ENCODE results near the gene STK10.

Gene STK10

GRCh38 chr5:172101547-172102217, 86.3 kb downstream of the STK10 start:
- TF ChIP-seq, protein P1, sequence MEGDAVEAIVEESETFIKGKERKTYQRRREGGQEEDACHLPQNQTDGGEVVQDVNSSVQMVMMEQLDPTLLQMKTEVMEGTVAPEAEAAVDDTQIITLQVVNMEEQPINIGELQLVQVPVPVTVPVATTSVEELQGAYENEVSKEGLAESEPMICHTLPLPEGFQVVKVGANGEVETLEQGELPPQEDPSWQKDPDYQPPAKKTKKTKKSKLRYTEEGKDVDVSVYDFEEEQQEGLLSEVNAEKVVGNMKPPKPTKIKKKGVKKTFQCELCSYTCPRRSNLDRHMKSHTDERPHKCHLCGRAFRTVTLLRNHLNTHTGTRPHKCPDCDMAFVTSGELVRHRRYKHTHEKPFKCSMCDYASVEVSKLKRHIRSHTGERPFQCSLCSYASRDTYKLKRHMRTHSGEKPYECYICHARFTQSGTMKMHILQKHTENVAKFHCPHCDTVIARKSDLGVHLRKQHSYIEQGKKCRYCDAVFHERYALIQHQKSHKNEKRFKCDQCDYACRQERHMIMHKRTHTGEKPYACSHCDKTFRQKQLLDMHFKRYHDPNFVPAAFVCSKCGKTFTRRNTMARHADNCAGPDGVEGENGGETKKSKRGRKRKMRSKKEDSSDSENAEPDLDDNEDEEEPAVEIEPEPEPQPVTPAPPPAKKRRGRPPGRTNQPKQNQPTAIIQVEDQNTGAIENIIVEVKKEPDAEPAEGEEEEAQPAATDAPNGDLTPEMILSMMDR (IDR thresholded peaks at IDR 0.05; ENCODE audit: control insufficient read depth, insufficient read depth, low read depth, low read length, missing control alignments) = no peak
- H3K4me3 ChIP-seq (ENCODE audit: control insufficient read depth, low read depth, low read length) = no peak overlapping the region
- DNase-seq (ENCODE audit: low read depth) = no peak

- TF ChIP-seq, protein P1 (IDR thresholded peaks at IDR 0.05; ENCODE audit: control insufficient read depth, insufficient read depth, low read depth, low read length, missing control alignments) = no peak
- DNase-seq (ENCODE audit: low read depth) = no peak
- no peak overlapping the region for H3K4me3 ChIP-seq (ENCODE audit: control insufficient read depth, low read depth, low read length)
Measured at GRCh38 chr5:172098883-172099282, 89.1 kb downstream of the STK10 start.

- TF ChIP-seq, protein P1 (IDR thresholded peaks at IDR 0.05; ENCODE audit: control insufficient read depth, insufficient read depth, low read depth, low read length, missing control alignments) = no peak
- no peak overlapping the region for H3K4me3 ChIP-seq (ENCODE audit: control insufficient read depth, low read depth, low read length)
- no peak for DNase-seq (ENCODE audit: low read depth)
Measured at GRCh38 chr5:172098046-172098445, 90.0 kb downstream of the STK10 start.

DNA sequence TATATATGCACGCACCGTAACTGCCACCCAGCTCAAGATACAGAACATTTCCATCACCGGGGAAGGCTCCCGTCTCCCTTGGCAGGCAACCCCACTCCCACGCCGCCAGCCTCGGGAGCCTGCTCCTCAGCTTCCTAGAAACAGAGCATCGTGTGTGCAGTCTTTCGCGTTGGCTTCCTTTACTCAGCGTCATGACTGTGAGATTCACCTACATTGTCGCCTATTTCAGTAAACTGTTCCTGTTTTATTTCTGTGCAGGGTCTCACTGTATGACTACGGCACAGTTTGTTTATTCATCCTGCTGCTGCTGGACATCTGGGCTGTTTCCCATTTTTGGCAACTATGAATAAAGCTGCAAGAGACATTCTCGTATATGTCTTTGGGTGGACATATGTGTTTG, 90.7 kb downstream of the STK10 start:
- TF ChIP-seq, protein P1 (IDR thresholded peaks at IDR 0.05; ENCODE audit: control insufficient read depth, insufficient read depth, low read depth, low read length, missing control alignments) = no peak
- DNase-seq (ENCODE audit: low read depth) = no peak
- no peak overlapping the region for H3K4me3 ChIP-seq (ENCODE audit: control insufficient read depth, low read depth, low read length)

DNA sequence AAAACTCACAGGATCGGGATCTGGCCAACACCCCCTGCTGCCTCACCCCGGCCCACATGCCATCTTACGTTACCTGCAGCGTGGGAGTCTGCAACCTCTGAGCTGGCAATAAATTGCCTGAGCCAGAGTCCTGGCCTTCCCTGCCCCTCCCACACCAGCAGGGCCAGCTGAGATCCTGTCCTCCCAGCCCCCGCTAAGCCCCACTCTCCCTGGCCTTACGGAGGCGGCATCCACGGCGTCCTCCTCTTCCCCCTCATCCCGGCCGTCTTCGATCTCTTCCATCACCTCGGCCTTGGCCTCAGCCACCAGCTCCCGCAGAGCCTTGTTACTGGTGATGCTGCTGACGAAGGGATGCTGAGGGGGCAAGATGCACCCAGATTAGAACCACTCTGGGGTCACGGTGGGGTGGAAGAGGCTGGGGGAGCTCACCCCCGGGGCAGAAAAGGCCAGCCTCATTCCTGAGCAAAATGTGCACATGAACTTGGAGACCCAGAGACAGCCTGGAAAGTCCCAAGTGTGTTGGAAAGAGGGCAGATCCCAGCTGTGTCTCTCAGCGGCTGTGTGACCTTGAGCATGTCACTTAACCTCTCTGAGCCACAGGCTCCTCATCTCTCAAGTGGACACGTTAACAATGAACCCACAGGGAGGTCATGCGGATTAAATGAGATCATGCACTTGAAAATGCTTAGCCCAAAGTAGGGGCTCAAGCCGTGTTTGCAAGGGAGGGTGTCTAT, 91.7 kb downstream of the STK10 start:
- DNase-seq (ENCODE audit: low read depth) = no peak
- H3K4me3 ChIP-seq (ENCODE audit: control insufficient read depth, low read depth, low read length) = no peak overlapping the region
- TF ChIP-seq, protein P1 (IDR thresholded peaks at IDR 0.05; ENCODE audit: control insufficient read depth, insufficient read depth, low read depth, low read length, missing control alignments) = no peak

- DNase-seq (ENCODE audit: low read depth) = no peak
- H3K4me3 ChIP-seq (ENCODE audit: control insufficient read depth, low read depth, low read length) = no peak overlapping the region
- TF ChIP-seq, protein P1 (IDR thresholded peaks at IDR 0.05; ENCODE audit: control insufficient read depth, insufficient read depth, low read depth, low read length, missing control alignments) = no peak
Measured at GRCh38 chr5:172095368-172096206, 92.4 kb downstream of the STK10 start.
